Kidney (tissue), 14 donors: ENCODE measurements around the gene NPIPB8. TPM values are rescaled to one million over a fixed set of nuclear protein-coding genes. Genes with fewer than 3 reads are reported as not detected.
"Not testable (repeated sequence)": the region's sequence is repeated elsewhere in the genome, so short reads cannot be mapped to it uniquely, and the experiment has no call there.

Experiments used
- DNase-seq, 5 donors: peaks; one replicate each; pipeline ENCODE4 v3.0.0-alpha.2; 2013 to 2020
- FAIRE-seq: peaks from 2 replicates; lab custom pipeline; 2012; peaks lifted over from hg19 to GRCh38; lab: Jason Lieb, UNC
- H3K27ac ChIP-seq, 2 donors: one replicate each; pipeline ENCODE4 v1.7.0; 2013; ENCODE audit warnings: low read depth in 2 of 2, low read length in 2 of 2, inconsistent platforms in 1 of 2
- H3K27me3 ChIP-seq: one replicate; pipeline ENCODE4 v1.7.1; 2013; ENCODE audit warnings: low read length, inconsistent platforms; ENCODE audit not compliant: control insufficient read depth, insufficient read depth
- H3K36me3 ChIP-seq, 3 donors: one replicate each; pipeline versions ENCODE4 v1.7.0 to v1.7.1; 2013; ENCODE audit warnings: low read length in 3 of 3, control low read depth in 1 of 3, inconsistent platforms in 1 of 3; ENCODE audit not compliant: insufficient read depth in 3 of 3, control insufficient read depth in 2 of 3
- H3K4me1 ChIP-seq, 3 donors: one replicate each; pipeline versions ENCODE4 v1.7.0 to v1.7.1; 2013; ENCODE audit warnings: low read length in 3 of 3, inconsistent platforms in 1 of 3, low read depth in 1 of 3; ENCODE audit not compliant: control insufficient read depth in 2 of 3, insufficient read depth in 2 of 3
- H3K4me3 ChIP-seq, 3 donors: one replicate each; pipeline versions ENCODE4 v1.7.0 to v1.8.1; 2013; ENCODE audit warnings: low read length in 3 of 3, control low read depth in 1 of 3, inconsistent platforms in 1 of 3
- H3K9ac ChIP-seq, 3 donors: one replicate each; pipeline versions ENCODE4 v1.7.0 to v1.7.1; 2013; ENCODE audit warnings: low read length in 3 of 3, control low read depth in 1 of 3, inconsistent platforms in 1 of 3
- H3K9me3 ChIP-seq, 3 donors: one replicate each; pipeline versions ENCODE4 v1.7.0 to v1.7.1; 2013; ENCODE audit warnings: low read length in 3 of 3, control low read depth in 1 of 3, inconsistent platforms in 1 of 3; ENCODE audit not compliant: control insufficient read depth in 2 of 3, insufficient read depth in 1 of 3
- CTCF ChIP-seq: IDR thresholded peaks from 3 replicates; pipeline ENCODE4 v1.5.1; 2012; ENCODE audit warnings: mild to moderate bottlenecking, moderate library complexity, borderline replicate concordance; ENCODE audit not compliant: insufficient read depth; ENCODE audit errors: extremely low read depth
- intact Hi-C: fragments of 100-400 bp; cut with DNase I; formaldehyde crosslinking; loops from one replicate; pipeline ENCODE4 v1.11.1; 2022
- polyA plus RNA-seq: library from polyadenylated mRNA; stranded (reverse); fragments of 350-450 nt; fragmentation: Illumina TruSeq; extraction: RNeasy Lipid Tissue Mini Kit (QIAGEN cat#74804); gene quantifications from one replicate; pipeline ENCODE4 v1.2.3, GENCODE V29; 2014; ENCODE audit warnings: low read depth, low replicate concordance; ENCODE audit not compliant: insufficient read depth
- total RNA-seq: library from RNA; stranded (reverse); fragmentation: NEBNext Ultra II Directional; extraction: Animal tissue kit (Norgen Biotek cat#: 25700); gene quantifications from one replicate; pipeline ENCODE4 v1.2.1, GENCODE V29; 2021
- donor health status: control.
- donor health status: control.
- donor health status: control.
- donor health status: control.
- donor health status: control.
- donor health status: DM: yes; HTN: yes; CAD: no.
- donor health status: Normal renal cell carcinoma (clear cell type).

The NPIPB8 gene
- total and polyA plus RNA-seq, 2 donors from 2014 or later, result 2.0 TPM; not detected in 1

- H3K27ac ChIP-seq, H3K27me3 ChIP-seq, H3K4me3 ChIP-seq, DNase-seq, H3K4me1 ChIP-seq, H3K9ac ChIP-seq, H3K36me3 ChIP-seq, H3K9me3 ChIP-seq, intact Hi-C loops, FAIRE-seq: not testable (repeated sequence)
These were observed 23.3 kb upstream of the NPIPB8 start for GRCh38 chr16:28614561-28614960.

DNA sequence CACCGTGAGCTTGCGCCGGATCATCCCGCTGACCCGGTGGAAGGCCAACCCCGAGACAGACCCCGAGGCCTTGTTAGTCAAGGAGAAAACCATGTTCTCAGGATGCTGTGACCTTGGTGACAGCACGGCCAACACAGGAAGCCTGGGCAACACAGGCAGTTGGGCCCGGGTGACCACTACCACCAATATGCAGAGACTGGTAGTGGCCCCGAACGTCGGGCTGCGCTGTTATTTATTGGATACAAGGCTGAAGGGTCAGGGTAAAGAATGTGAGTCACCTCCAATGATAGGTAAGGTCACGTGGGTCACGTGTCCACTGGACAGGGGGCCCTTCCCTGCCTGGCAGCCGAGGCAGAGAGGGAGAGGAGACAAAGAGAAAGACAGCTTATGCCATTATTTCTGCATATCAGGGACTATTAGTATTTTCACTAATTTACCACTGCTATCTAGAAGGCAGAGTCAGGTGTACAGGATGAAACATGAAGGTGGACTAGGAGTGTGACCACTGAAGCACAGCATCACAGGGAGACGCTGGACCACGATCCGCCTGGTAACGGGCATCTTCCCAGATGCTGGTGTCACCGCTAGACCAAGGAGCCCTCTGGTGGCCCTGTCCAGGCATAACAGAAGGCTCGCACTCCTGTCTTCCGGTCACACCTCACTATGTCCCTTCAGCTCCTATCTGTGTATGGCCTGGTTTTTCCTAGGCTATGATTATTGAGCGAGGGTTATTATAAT lies 22.2 kb upstream of the NPIPB8 start:
- H3K36me3 ChIP-seq, H3K4me3 ChIP-seq, H3K27me3 ChIP-seq, H3K27ac ChIP-seq, intact Hi-C loops, H3K4me1 ChIP-seq, H3K9ac ChIP-seq, FAIRE-seq, H3K9me3 ChIP-seq: not testable (repeated sequence)
- peak in 4 of 5 donors; percentile 53 to 71 (median 55) for DNase-seq
- TF ChIP-seq CTCF, result peak; percentile 35

- H3K9ac ChIP-seq, H3K4me3 ChIP-seq, H3K27ac ChIP-seq, H3K4me1 ChIP-seq, H3K27me3 ChIP-seq, intact Hi-C loops, H3K36me3 ChIP-seq, H3K9me3 ChIP-seq, FAIRE-seq, DNase-seq: not testable (repeated sequence)
These were observed 21.7 kb upstream of the NPIPB8 start for GRCh38 chr16:28616224-28616577.

DNA sequence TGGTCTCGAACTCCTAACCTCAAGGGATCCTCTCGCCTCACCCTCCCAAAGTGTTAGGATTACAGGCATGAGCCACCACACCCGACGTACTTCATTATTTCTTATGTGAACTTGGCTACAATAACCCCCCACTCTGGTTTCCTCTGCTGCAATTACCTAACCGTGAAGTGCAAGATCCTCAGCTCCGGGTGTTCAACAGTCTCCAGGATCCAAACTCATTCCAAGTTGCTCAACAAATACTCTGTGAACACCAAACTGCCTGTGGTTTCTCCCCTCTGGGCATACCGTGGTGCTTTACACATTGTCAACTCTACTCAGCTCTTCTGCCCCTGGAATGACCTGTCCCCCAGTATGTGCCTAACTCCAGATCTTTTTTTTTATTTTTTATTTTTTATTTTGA lies 21.2 kb upstream of the NPIPB8 start:
- no peaks in the 10 kb centered on the region for H3K9me3 ChIP-seq
- H3K36me3 ChIP-seq, result no peaks in the 10 kb centered on the region
- FAIRE-seq (no peak), DNase-seq (no peak)
- no peaks in the 10 kb centered on the region for H3K4me1 ChIP-seq
- no peak for TF ChIP-seq CTCF
- H3K4me3 ChIP-seq, result no peak overlapping the region
- intact Hi-C loops, result no loop called here
- H3K27ac ChIP-seq, result no peak overlapping the region
- no peak overlapping the region for H3K9ac ChIP-seq
- H3K27me3 ChIP-seq, result no peaks in the 10 kb centered on the region
